Measurements from ENCODE around the gene MBNL2. TPM values are rescaled to one million over a fixed set of nuclear protein-coding genes. Genes with fewer than 3 reads are reported as not detected.

MBNL2 gene
- total and polyA plus RNA-seq, 2 of the 4 experiments (the other 2 are of a cell fraction), result 26.9 to 103 TPM

DNA sequence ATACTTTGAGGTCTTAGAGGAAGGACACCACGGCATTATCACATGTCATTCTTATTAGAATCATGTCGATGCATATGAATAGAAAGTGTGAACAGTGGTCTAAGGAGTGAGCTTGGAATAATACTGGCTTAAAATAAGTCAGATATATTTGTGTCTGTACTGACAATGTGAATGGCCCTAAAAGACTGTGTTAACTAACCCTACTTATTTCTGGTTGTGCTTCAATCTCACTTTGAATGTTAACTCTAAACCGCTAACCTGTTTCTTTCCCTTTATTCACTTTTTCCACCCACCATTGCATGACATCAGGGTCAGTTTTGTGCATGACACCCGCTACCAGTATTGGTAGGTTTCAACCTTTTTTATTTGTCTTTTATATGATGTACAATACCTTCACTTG is 142.7 kb downstream of the MBNL2 start:
- H3K4me3 ChIP-seq (ENCODE audit: insufficient read depth, low read depth, low read length), result no peak overlapping the region
- no peak overlapping the region for H2AK5ac ChIP-seq (ENCODE audit: low read depth, low read length)
- no peak overlapping the region for H2AK9ac ChIP-seq (replicated peaks; ENCODE audit: low read depth, low read length, poor library complexity)
- TF ChIP-seq RFX5 (IDR thresholded peaks at IDR 0.05; ENCODE audit: low read depth, low read length) (no peak), FOS (IDR thresholded peaks at IDR 0.05; ENCODE audit: low read depth, low read length) (no peak), POLR2A (IDR thresholded peaks at IDR 0.05; ENCODE audit: low read depth, low read length) (no peak)
- TF ChIP-seq, protein P1, sequence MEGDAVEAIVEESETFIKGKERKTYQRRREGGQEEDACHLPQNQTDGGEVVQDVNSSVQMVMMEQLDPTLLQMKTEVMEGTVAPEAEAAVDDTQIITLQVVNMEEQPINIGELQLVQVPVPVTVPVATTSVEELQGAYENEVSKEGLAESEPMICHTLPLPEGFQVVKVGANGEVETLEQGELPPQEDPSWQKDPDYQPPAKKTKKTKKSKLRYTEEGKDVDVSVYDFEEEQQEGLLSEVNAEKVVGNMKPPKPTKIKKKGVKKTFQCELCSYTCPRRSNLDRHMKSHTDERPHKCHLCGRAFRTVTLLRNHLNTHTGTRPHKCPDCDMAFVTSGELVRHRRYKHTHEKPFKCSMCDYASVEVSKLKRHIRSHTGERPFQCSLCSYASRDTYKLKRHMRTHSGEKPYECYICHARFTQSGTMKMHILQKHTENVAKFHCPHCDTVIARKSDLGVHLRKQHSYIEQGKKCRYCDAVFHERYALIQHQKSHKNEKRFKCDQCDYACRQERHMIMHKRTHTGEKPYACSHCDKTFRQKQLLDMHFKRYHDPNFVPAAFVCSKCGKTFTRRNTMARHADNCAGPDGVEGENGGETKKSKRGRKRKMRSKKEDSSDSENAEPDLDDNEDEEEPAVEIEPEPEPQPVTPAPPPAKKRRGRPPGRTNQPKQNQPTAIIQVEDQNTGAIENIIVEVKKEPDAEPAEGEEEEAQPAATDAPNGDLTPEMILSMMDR (conservative IDR thresholded peaks at IDR 0.05; ENCODE audit: low read depth, low read length), result no peak
- peaks cover 17% of the 10 kb centered on the region for H3K36me3 ChIP-seq (ENCODE audit: control insufficient read depth, insufficient read depth, low read length)
- H3K56ac ChIP-seq (ENCODE audit: extremely low read depth, insufficient read depth, low read length), result no peak overlapping the region
- no peak overlapping the region for H2BK15ac ChIP-seq (ENCODE audit: low read depth, low read length)
- DNase-seq (no peak), ATAC-seq (ENCODE audit: low read depth) (no peak)
- intact Hi-C loops (cut with micrococcal nuclease) (loop anchor here (5.0 to 10.0 kb wide), 3 partner anchors 67 to 440 kb away; partner anchors contain the start of gene RAP2A), dilution Hi-C loops (cut with HindIII; ENCODE audit: low sequenced_read_pairs, unreplicated experiment) (no loop called here), in situ Hi-C loops (cut with MboI; ENCODE audit: low sequenced_read_pairs) (loop anchor here (10.0 kb wide), 1 partner anchor 330 kb away; no protein-coding TSS in a partner anchor)
- BruUV-seq (replicated peaks), result no TSS peak
- WGBS, 2 experiments (ENCODE audit: extremely low coverage in 2 of 2, insufficient read length in 1 of 2), result no CpG with 5 or more reads among the region's 4 CpGs
- no peak overlapping the region for H4K5ac ChIP-seq (ENCODE audit: low read depth, low read length)
- no peaks in the 10 kb centered on the region for H3K9me3 ChIP-seq (ENCODE audit: control insufficient read depth, insufficient read depth, low read length)
- H2BK120ac ChIP-seq (ENCODE audit: low read depth, low read length), result no peak overlapping the region
- H3K9me1 ChIP-seq (ENCODE audit: insufficient read depth, low read length), result peaks cover 16% of the 10 kb centered on the region
- H4K8ac ChIP-seq (ENCODE audit: low read depth in 2 of 2, low read length in 2 of 2), result no peak overlapping the region
- no peak overlapping the region for H3K9ac ChIP-seq (ENCODE audit: low read depth, low read length)
- CTCF ChIA-PET, result no interaction called here
- H4K20me1 ChIP-seq (ENCODE audit: insufficient read depth, low read length), result peaks cover 8% of the 10 kb centered on the region; the same call in 1 of the 2 replicates
- H4K91ac ChIP-seq (ENCODE audit: insufficient read depth, low read depth, low read length), result no peak overlapping the region
- no peak overlapping the region for H2BK5ac ChIP-seq (ENCODE audit: low read depth, low read length, poor library complexity, severe bottlenecking)
- H2BK20ac ChIP-seq (ENCODE audit: low read depth, low read length), result no peak overlapping the region
- no peak overlapping the region for H3K18ac ChIP-seq (ENCODE audit: low read depth, low read length)
- H3K4me2 ChIP-seq (ENCODE audit: low read depth, low read length), result no peak overlapping the region
- no peak overlapping the region for H3K27ac ChIP-seq (ENCODE audit: insufficient read depth, low read length)
- H3K79me1 ChIP-seq (ENCODE audit: low read depth in 1 of 2, low read length in 2 of 2), result peaks cover 22 to 62% of the 10 kb centered on the region in 2 experiments
- H3K27me3 ChIP-seq (ENCODE audit: control insufficient read depth, insufficient read depth, low read length), result no peaks in the 10 kb centered on the region
- POLR2A ChIA-PET (ENCODE audit: unreplicated experiment), result no interaction called here
- H3K4ac ChIP-seq (ENCODE audit: low read depth, low read length), result no peak overlapping the region
- H3K4me1 ChIP-seq (ENCODE audit: control insufficient read depth, insufficient read depth, low read length), result peaks cover 9% of the 10 kb centered on the region
- no peak overlapping the region for H3K23ac ChIP-seq (ENCODE audit: low read depth, low read length)
- H3K14ac ChIP-seq (replicated peaks; ENCODE audit: low read depth, low read length), result no peak overlapping the region
- H2AFZ ChIP-seq (replicated peaks; ENCODE audit: low read length, poor library complexity), result no peak overlapping the region

Measured in IMR-90 (cell line).